Smooth muscle cell of the pulmonary artery (primary cell): ENCODE measurements around the gene TMEM92. TPM values are rescaled to one million over a fixed set of nuclear protein-coding genes. Genes with fewer than 3 reads are reported as not detected.

Source experiments
- total RNA-seq: library from RNA; depleted of rRNA; stranded (reverse); fragments of >200 nt; gene quantifications from 2 replicates; pipeline ENCODE4 v1.2.3, GENCODE V29; 2014

TMEM92 gene
- 0.07 TPM in 1 of 2 replicates, not detected in the other for total RNA-seq

DNA sequence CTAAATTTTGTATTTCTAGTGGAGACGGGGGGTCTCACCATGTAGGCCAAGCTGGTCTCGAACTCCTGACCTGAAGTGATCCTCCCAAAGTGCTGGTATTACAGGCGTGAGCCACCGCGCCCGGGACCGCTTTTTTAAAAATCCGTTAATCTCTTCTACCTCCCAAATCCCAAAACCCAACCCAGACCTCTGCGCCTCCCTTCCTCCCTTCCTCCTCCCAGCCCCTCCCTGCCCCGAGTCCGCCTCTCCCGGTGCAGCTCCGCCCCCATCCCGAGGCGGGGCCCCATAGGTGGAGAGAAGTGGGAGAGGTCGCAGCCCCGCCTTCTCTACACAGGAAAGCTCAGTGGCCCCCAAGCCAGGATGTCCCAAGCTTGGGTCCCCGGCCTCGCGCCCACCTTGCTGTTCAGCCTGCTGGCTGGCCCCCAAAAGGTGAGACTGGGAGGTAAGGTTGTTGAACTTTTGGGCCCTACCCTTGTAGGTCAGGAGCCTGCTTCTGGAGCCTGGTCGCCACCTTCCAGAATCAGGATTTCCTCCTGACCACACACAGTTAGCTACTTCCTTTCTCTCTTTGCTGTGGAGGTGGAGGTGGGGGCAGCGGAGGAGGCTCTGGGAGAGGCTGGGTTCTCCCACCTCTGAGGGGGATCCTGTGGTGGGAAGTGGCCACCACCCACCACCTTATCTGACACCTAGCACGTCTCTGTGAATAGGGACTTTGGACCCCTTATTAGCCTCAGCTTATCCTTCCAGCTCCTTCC lies at the start of gene TMEM92:
TMEM92 (plus strand) TSS at position 325 of the 755 bp plus-strand sequence; CDS start at position 361, 36 bp downstream.

Other genes with a start within 250 kb of the TMEM92 start
- 269 and 463 TPM in 2 replicates for gene ITGA3, start 218.4 kb upstream of the TMEM92 start, total RNA-seq
- gene PDK2, start 179.1 kb upstream of the TMEM92 start, total RNA-seq, result 24.3 and 31.7 TPM in 2 replicates
- 3.3 and 9.7 TPM in 2 replicates for gene SAMD14, start 144.3 kb upstream of the TMEM92 start, total RNA-seq
- 38.4 and 47.5 TPM in 2 replicates for gene PPP1R9B, start 123.8 kb upstream of the TMEM92 start, total RNA-seq
- 16.6 and 23.8 TPM in 2 replicates for gene SGCA, start 108.5 kb upstream of the TMEM92 start, total RNA-seq
- gene COL1A1, start 72.8 kb upstream of the TMEM92 start, total RNA-seq, result 2,981 and 4,827 TPM in 2 replicates
- 72.3 and 98.2 TPM in 2 replicates for gene XYLT2, start 71.7 kb downstream of the TMEM92 start, total RNA-seq
- gene MRPL27, start 98.7 kb downstream of the TMEM92 start, total RNA-seq, result 27.3 and 30.0 TPM in 2 replicates
- 2.0 and 4.0 TPM in 2 replicates for gene EME1, start 98.8 kb downstream of the TMEM92 start, total RNA-seq
- 158 and 162 TPM in 2 replicates for gene LRRC59, start 123.1 kb downstream of the TMEM92 start, total RNA-seq
- 17.5 and 36.8 TPM in 2 replicates for gene ACSF2, start 151.8 kb downstream of the TMEM92 start, total RNA-seq
- not detected in 2 replicates for gene CHAD, start 194.4 kb downstream of the TMEM92 start, total RNA-seq
- gene RSAD1, start 204.4 kb downstream of the TMEM92 start, total RNA-seq, result 13.8 and 25.9 TPM in 2 replicates
- gene MYCBPAP, start 234.0 kb downstream of the TMEM92 start, total RNA-seq, result 1.6 and 1.7 TPM in 2 replicates